GM12878 (cell line): ENCODE measurements around the gene DNAAF2. TPM values are rescaled to one million over a fixed set of nuclear protein-coding genes. Genes with fewer than 3 reads are reported as not detected.
A peak's percentile ranks its signal among the peaks of the same experiment; 100 is the strongest.

ENCODE experiments used
- CEBPB ChIP-seq, 2 experiments: fragments of 150-350 bp in 1 of 2; IDR thresholded peaks; 2 replicates each; pipeline ENCODE4 v1.6.1; 2012 to 2014; ENCODE audit warnings: low read depth in 2 of 2, low read length in 2 of 2, borderline replicate concordance in 1 of 2, inconsistent platforms in 1 of 2
- CHD1 ChIP-seq: IDR thresholded peaks from 2 replicates; pipeline ENCODE4 v1.6.1; 2012; ENCODE audit warnings: low read depth, low read length, improper control_type of control experiment
- E2F8 ChIP-seq: fragments of 450-650 bp; IDR thresholded peaks from 2 replicates; pipeline ENCODE4 v1.6.1; 2018; ENCODE audit warnings: mild to moderate bottlenecking, low read depth, moderate library complexity; ENCODE audit not compliant: partially characterized antibody
- ESRRA ChIP-seq: IDR thresholded peaks from 2 replicates; pipeline ENCODE4 v1.6.1; 2012; ENCODE audit warnings: mild to moderate bottlenecking, low read length, improper control_type of control experiment
- ETV6 ChIP-seq, 2 experiments: fragments of 450-650 bp in 1 of 2; IDR thresholded peaks in 1 of 2; conservative IDR thresholded peaks in 1 of 2; 2 replicates each; pipeline ENCODE4 v1.6.1; 2014; ENCODE audit warnings: antibody characterized with exemption in 1 of 2, borderline replicate concordance in 1 of 2, low read depth in 1 of 2, mild to moderate bottlenecking in 1 of 2, moderate library complexity in 1 of 2
- FOS ChIP-seq: IDR thresholded peaks from 3 replicates; pipeline ENCODE4 v1.6.1; 2011; ENCODE audit warnings: borderline replicate concordance; ENCODE audit not compliant: insufficient read length; ENCODE audit errors: extremely low read depth
- FOXK2 ChIP-seq: fragments of 450-650 bp; IDR thresholded peaks from 2 replicates; pipeline ENCODE4 v1.6.1; 2017; ENCODE audit warnings: mild to moderate bottlenecking, moderate library complexity
- HDAC2 ChIP-seq: fragments of 200-600 bp; sonication (generic); IDR thresholded peaks from 2 replicates; pipeline ENCODE4 v1.6.1; 2017
- IKZF1 ChIP-seq: fragments of 450-650 bp; conservative IDR thresholded peaks from 2 replicates; pipeline ENCODE4 v1.6.1; 2017; ENCODE audit warnings: antibody characterized with exemption, mild to moderate bottlenecking
- IRF3 ChIP-seq: fragments of 450-650 bp; IDR thresholded peaks from 2 replicates; pipeline ENCODE4 v1.6.1; 2014; ENCODE audit warnings: mild to moderate bottlenecking
- IRF4 ChIP-seq: IDR thresholded peaks from 2 replicates; pipeline ENCODE4 v1.6.1; 2011; ENCODE audit warnings: low read depth, low read length
- MTA2 ChIP-seq: fragments of 450-650 bp; IDR thresholded peaks from 2 replicates; pipeline ENCODE4 v1.6.1; 2016; ENCODE audit warnings: low read depth, mild to moderate bottlenecking, moderate library complexity
- MYB ChIP-seq: fragments of 150-350 bp; IDR thresholded peaks from 2 replicates; pipeline ENCODE4 v1.6.1; 2014; ENCODE audit warnings: mild to moderate bottlenecking, low read depth, low read length, borderline replicate concordance
- NFYB ChIP-seq: IDR thresholded peaks from 2 replicates; pipeline ENCODE4 v1.6.1; 2011; ENCODE audit warnings: low read depth, mild to moderate bottlenecking, low read length, improper control_type of control experiment, moderate library complexity; ENCODE audit not compliant: insufficient read depth
- PAX5 ChIP-seq: IDR thresholded peaks from 2 replicates; pipeline ENCODE4 v1.6.1; 2011; ENCODE audit warnings: low read depth, low read length, borderline replicate concordance
- PAX8 ChIP-seq: fragments of 450-650 bp; IDR thresholded peaks from 2 replicates; pipeline ENCODE4 v1.6.1; 2017; ENCODE audit warnings: mild to moderate bottlenecking, moderate library complexity
- SIN3A ChIP-seq: IDR thresholded peaks from 2 replicates; pipeline ENCODE4 v1.6.1; 2012; ENCODE audit warnings: low read depth, low read length, improper control_type of control experiment
- SMC3 ChIP-seq: IDR thresholded peaks from 2 replicates; pipeline ENCODE4 v1.6.1; 2011; ENCODE audit warnings: low read length, improper control_type of control experiment, borderline replicate concordance
- WRNIP1 ChIP-seq: IDR thresholded peaks from 2 replicates; pipeline ENCODE4 v1.6.1; 2011; ENCODE audit warnings: low read depth, low read length, improper control_type of control experiment, borderline replicate concordance
- ZNF217 ChIP-seq: fragments of 450-650 bp; IDR thresholded peaks from 2 replicates; pipeline ENCODE4 v1.6.1; 2017; ENCODE audit warnings: antibody characterized with exemption, mild to moderate bottlenecking
- polyA plus RNA-seq, 11 experiments: library from polyadenylated mRNA; depleted of rRNA in 4 of 11; unstranded in 6 of 11; stranded (reverse) in 5 of 11; fragments of >200 nt; fragmentation: Nextera tagmentation in 4 of 11; fragmentation: Illumina TruSeq in 1 of 11; extraction: Ambion mirVana in 4 of 11; extraction: Trizol in 1 of 11; gene quantifications; 1 replicate in 1 of 11; 2 replicates in 10 of 11; pipeline versions ENCODE4 v1.2.1 to v1.2.3, GENCODE V29; 2011 to 2016; ENCODE audit warnings: inconsistent platforms in 2 of 11, missing spikeins in 2 of 11, low read depth in 1 of 11
- total RNA-seq, 4 experiments: library from RNA; depleted of rRNA in 3 of 4; stranded (reverse); fragments of >200 nt in 3 of 4; fragmentation: Illumina TruSeq in 1 of 4; extraction: Trizol in 1 of 4; gene quantifications; 2 replicates each; pipeline versions ENCODE4 v1.2.1 to v1.2.3, GENCODE V29; 2013 to 2021
- TF ChIP-seq, protein P1 (sequence below): IDR thresholded peaks from 2 replicates; pipeline ENCODE4 v1.6.1; 2011; ENCODE audit warnings: mild to moderate bottlenecking, low read depth, low read length, moderate library complexity; ENCODE audit not compliant: insufficient replicate concordance
- TF ChIP-seq, protein P2 (sequence below): fragments of 150-350 bp; IDR thresholded peaks from 2 replicates; pipeline ENCODE4 v1.6.1; 2016; ENCODE audit warnings: low read depth, low read length

DNAAF2 gene
- total and polyA plus RNA-seq, 10 of the 15 experiments (the other 5 are each of a cell fraction or from before 2014, with no cell fraction given): 5.7 to 24.7 (median 10.8) TPM

GRCh38 chr14:49598485-49599300 is 36.4 kb downstream of the DNAAF2 start, which contains the start of gene LRR1 (continued):
- no peak for TF ChIP-seq NFYB
- 0 out of 2 replicates have a peak, but pooled peaks have one; percentile 70 for TF ChIP-seq CHD1
- TF ChIP-seq IKZF1: peak; percentile 98
- peak; percentile 95 for TF ChIP-seq SIN3A
- TF ChIP-seq FOXK2: peak; percentile 81
- TF ChIP-seq SMC3: peak; percentile 3; the same call in 1 of the 2 replicates
- no peak for TF ChIP-seq FOS
- TF ChIP-seq HDAC2: 0 out of 2 replicates have a peak, but pooled peaks have one; percentile 28
- TF ChIP-seq, protein P1, sequence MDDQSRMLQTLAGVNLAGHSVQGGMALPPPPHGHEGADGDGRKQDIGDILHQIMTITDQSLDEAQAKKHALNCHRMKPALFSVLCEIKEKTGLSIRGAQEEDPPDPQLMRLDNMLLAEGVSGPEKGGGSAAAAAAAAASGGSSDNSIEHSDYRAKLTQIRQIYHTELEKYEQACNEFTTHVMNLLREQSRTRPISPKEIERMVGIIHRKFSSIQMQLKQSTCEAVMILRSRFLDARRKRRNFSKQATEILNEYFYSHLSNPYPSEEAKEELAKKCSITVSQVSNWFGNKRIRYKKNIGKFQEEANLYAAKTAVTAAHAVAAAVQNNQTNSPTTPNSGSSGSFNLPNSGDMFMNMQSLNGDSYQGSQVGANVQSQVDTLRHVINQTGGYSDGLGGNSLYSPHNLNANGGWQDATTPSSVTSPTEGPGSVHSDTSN: peak; percentile 50
- peak; percentile 94 for TF ChIP-seq MYB
- TF ChIP-seq MTA2: no peak
- no peak for TF ChIP-seq WRNIP1
- no peak; the same call in 1 of the 2 replicates for TF ChIP-seq IRF3
- TF ChIP-seq ETV6 (conservative IDR thresholded peaks at IDR 0.05 in 1 of 2, IDR thresholded peaks at IDR 0.05 in 1 of 2; ENCODE audit: borderline replicate concordance in 1 of 2, low read depth in 1 of 2): no peak
- no peak for TF ChIP-seq ZNF217
- TF ChIP-seq ESRRA: no peak
- peak; percentile 80 for TF ChIP-seq E2F8
- TF ChIP-seq, protein P2, sequence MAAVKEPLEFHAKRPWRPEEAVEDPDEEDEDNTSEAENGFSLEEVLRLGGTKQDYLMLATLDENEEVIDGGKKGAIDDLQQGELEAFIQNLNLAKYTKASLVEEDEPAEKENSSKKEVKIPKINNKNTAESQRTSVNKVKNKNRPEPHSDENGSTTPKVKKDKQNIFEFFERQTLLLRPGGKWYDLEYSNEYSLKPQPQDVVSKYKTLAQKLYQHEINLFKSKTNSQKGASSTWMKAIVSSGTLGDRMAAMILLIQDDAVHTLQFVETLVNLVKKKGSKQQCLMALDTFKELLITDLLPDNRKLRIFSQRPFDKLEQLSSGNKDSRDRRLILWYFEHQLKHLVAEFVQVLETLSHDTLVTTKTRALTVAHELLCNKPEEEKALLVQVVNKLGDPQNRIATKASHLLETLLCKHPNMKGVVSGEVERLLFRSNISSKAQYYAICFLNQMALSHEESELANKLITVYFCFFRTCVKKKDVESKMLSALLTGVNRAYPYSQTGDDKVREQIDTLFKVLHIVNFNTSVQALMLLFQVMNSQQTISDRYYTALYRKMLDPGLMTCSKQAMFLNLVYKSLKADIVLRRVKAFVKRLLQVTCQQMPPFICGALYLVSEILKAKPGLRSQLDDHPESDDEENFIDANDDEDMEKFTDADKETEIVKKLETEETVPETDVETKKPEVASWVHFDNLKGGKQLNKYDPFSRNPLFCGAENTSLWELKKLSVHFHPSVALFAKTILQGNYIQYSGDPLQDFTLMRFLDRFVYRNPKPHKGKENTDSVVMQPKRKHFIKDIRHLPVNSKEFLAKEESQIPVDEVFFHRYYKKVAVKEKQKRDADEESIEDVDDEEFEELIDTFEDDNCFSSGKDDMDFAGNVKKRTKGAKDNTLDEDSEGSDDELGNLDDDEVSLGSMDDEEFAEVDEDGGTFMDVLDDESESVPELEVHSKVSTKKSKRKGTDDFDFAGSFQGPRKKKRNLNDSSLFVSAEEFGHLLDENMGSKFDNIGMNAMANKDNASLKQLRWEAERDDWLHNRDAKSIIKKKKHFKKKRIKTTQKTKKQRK: no peak
- no peak for TF ChIP-seq CEBPB (IDR thresholded peaks at IDR 0.05; ENCODE audit: borderline replicate concordance in 1 of 2, low read depth in 2 of 2, low read length in 2 of 2)
- no peak; the same call in none of the 2 replicates for TF ChIP-seq PAX5
- no peak for TF ChIP-seq PAX8
- TF ChIP-seq IRF4: 0 out of 2 replicates have a peak, but pooled peaks have one; percentile 28
